K562 (cell line): Measurements from ENCODE around the gene OLFM4. TPM values are rescaled to one million over a fixed set of nuclear protein-coding genes. Genes with fewer than 3 reads are reported as not detected.

Source experiments
- ATAC-seq: fragments of 200-7000 bp; cut with Tn5 transposase; 3 replicates; pipeline ENCODE4 v1.9.1; 2020; ENCODE audit warnings: moderate library complexity
- BruUV-seq: library from RNA; stranded (reverse); fragments of 400-500 nt; replicated peaks from 2 replicates; lab custom pipeline; 2021; lab: Mats Ljungman, UMichigan
- CTCF ChIA-PET: fragments of 300-600 bp; formaldehyde crosslinking; extraction: SDS; loops from one replicate; lab custom pipeline; 2021; ENCODE audit warnings: low intra/inter-chr PET ratio; lab: Yijun Ruan, JAX
- POLR2A ChIA-PET: fragments of 300-600, 350-650 bp; sonication (Branson Sonifier 250); formaldehyde crosslinking; extraction: SDS; loops from one replicate; lab custom pipeline; 2021; ENCODE audit warnings: antibody characterized with exemption, inconsistent platforms; lab: Yijun Ruan, JAX
- DNase-seq, 4 experiments: peaks; one replicate each; pipeline versions ENCODE4 v3.0.0 to v3.0.0-alpha.2; 2011 to 2018; ENCODE audit warnings: low spot score in 3 of 4, mixed read lengths in 3 of 4; ENCODE audit errors: extremely low read depth in 1 of 4
- FAIRE-seq: peaks from 2 replicates; lab custom pipeline; 2011; peaks lifted over from hg19 to GRCh38; lab: Jason Lieb, UNC
- H2AFZ ChIP-seq: 2 replicates; pipeline ENCODE4 v1.6.0; 2011; ENCODE audit warnings: low read depth, low read length, control low read depth, inconsistent platforms
- H3K27ac ChIP-seq: fragments of 200-600 bp; 3 replicates; pipeline ENCODE4 v1.8.0; 2011; ENCODE audit warnings: low read depth, mild to moderate bottlenecking, control low read depth, inconsistent platforms, low read length, moderate library complexity, mixed read lengths; ENCODE audit errors: extremely low read depth
- H3K27me3 ChIP-seq, 2 experiments: fragments of 300-600 bp in 1 of 2; 2 replicates in 1 of 2; 3 replicates in 1 of 2; pipeline versions ENCODE4 v1.6.0 to v1.8.0; 2011; ENCODE audit warnings: inconsistent platforms in 2 of 2, low read length in 2 of 2, mild to moderate bottlenecking in 1 of 2, mixed read lengths in 1 of 2, moderate library complexity in 1 of 2; ENCODE audit not compliant: control insufficient read depth in 2 of 2, insufficient read depth in 2 of 2
- H3K36me3 ChIP-seq: fragments of 300-600 bp; 3 replicates; pipeline ENCODE4 v1.8.0; 2011; ENCODE audit warnings: mild to moderate bottlenecking, low read length, inconsistent platforms; ENCODE audit not compliant: control insufficient read depth, insufficient read depth
- H3K4me1 ChIP-seq, 2 experiments: fragments of 200-600 bp in 1 of 2; replicated peaks in 1 of 2; 2 replicates in 1 of 2; 3 replicates in 1 of 2; pipeline versions ENCODE4 v1.5.1 to v1.8.0; 2011; ENCODE audit warnings: inconsistent platforms in 2 of 2, low read length in 2 of 2, mild to moderate bottlenecking in 1 of 2, mixed read lengths in 1 of 2, moderate library complexity in 1 of 2; ENCODE audit not compliant: control insufficient read depth in 2 of 2, insufficient read depth in 2 of 2
- H3K4me2 ChIP-seq: 2 replicates; pipeline ENCODE4 v1.6.1; 2011; ENCODE audit warnings: low read length, control low read depth, inconsistent platforms, mixed read lengths; ENCODE audit not compliant: insufficient read depth
- H3K4me3 ChIP-seq: fragments of 200-600 bp; sonication (generic), shearing (Covaris generic); 2 replicates; pipeline ENCODE4 v1.5.1; 2016; ENCODE audit warnings: control low read depth, inconsistent platforms
- H3K79me2 ChIP-seq: fragments of 200-600 bp; 3 replicates; pipeline ENCODE4 v1.8.0; 2011; ENCODE audit warnings: low read length, inconsistent platforms; ENCODE audit not compliant: control insufficient read depth, insufficient read depth
- H3K9ac ChIP-seq, 2 experiments: 2 replicates each; pipeline versions ENCODE4 v1.6.0 to v1.6.1; 2011; ENCODE audit warnings: low read depth in 2 of 2, low read length in 2 of 2, control low read depth in 1 of 2, inconsistent platforms in 1 of 2, mild to moderate bottlenecking in 1 of 2, mixed read lengths in 1 of 2; ENCODE audit not compliant: insufficient read depth in 1 of 2
- H3K9me1 ChIP-seq: one replicate; pipeline ENCODE4 v1.6.0; 2011; ENCODE audit warnings: inconsistent platforms, mild to moderate bottlenecking, low read length, moderate library complexity; ENCODE audit not compliant: control insufficient read depth, insufficient read depth
- H3K9me3 ChIP-seq: replicated peaks from 2 replicates; pipeline ENCODE4 v1.5.1; 2011; ENCODE audit warnings: low read depth, low read length, inconsistent platforms; ENCODE audit not compliant: control insufficient read depth, insufficient read depth
- H4K20me1 ChIP-seq: replicated peaks from 2 replicates; pipeline ENCODE4 v1.6.1; 2011; ENCODE audit warnings: low read length, inconsistent platforms, mixed read lengths; ENCODE audit not compliant: control insufficient read depth, insufficient read depth
- BCL6 ChIP-seq: fragments of 250-450 bp; sonication (Bioruptor Pico); IDR thresholded peaks from 2 replicates; pipeline ENCODE4 v1.4.0; 2020
- BDP1 ChIP-seq: IDR thresholded peaks from 3 replicates; pipeline ENCODE4 v1.6.1; 2011; ENCODE audit not compliant: insufficient read length, insufficient read depth
- CBX8 ChIP-seq: fragments of 200-600 bp; sonication (generic); IDR thresholded peaks from 2 replicates; pipeline ENCODE4 v1.6.1; 2012; ENCODE audit warnings: borderline replicate concordance, mixed run types, low read depth, mild to moderate bottlenecking, moderate library complexity, mixed read lengths, low read length, control low read depth, inconsistent platforms; ENCODE audit not compliant: poor library complexity, severe bottlenecking; ENCODE audit errors: extremely low read depth
- ELF1 ChIP-seq: fragments of 200-800 bp; sonication (Bioruptor generic); IDR thresholded peaks from 2 replicates; pipeline ENCODE4 v1.6.1; 2016; ENCODE audit warnings: missing genetic modification characterization, missing compliant biosample characterization
- ERF ChIP-seq: fragments of 450-650 bp; formaldehyde crosslinking; IDR thresholded peaks from 2 replicates; pipeline ENCODE4 v1.4.0; 2020; ENCODE audit warnings: mild to moderate bottlenecking, mixed read lengths
- ILF3 ChIP-seq: fragments of 450-650 bp; IDR thresholded peaks from 2 replicates; pipeline ENCODE4 v1.6.1; 2018; ENCODE audit warnings: antibody characterized with exemption, mild to moderate bottlenecking, moderate library complexity, borderline replicate concordance
- MYC ChIP-seq, 2 experiments: fragments of 250-450 bp in 1 of 2; sonication (Bioruptor Pico) in 1 of 2; IDR thresholded peaks; 2 replicates each; pipeline versions ENCODE4 v1.5.1 to v1.6.1; 2012 to 2021; ENCODE audit warnings: low read depth in 2 of 2, borderline replicate concordance in 1 of 2, improper control_type of control experiment in 1 of 2, low read length in 1 of 2, mild to moderate bottlenecking in 1 of 2, moderate library complexity in 1 of 2
- NCOA4 ChIP-seq: fragments of 450-650 bp; IDR thresholded peaks from 2 replicates; pipeline ENCODE4 v1.6.1; 2018; ENCODE audit warnings: mild to moderate bottlenecking; ENCODE audit not compliant: partially characterized antibody
- NFIC ChIP-seq: fragments of 450-650 bp; IDR thresholded peaks from 2 replicates; pipeline ENCODE4 v1.6.1; 2017; ENCODE audit warnings: mild to moderate bottlenecking, inconsistent platforms
- PML ChIP-seq: IDR thresholded peaks from 2 replicates; pipeline ENCODE4 v1.6.1; 2012; ENCODE audit warnings: low read length, inconsistent platforms
- PTTG1 ChIP-seq: fragments of 450-650 bp; IDR thresholded peaks from 2 replicates; pipeline ENCODE4 v1.6.1; 2016; ENCODE audit warnings: low read depth, mild to moderate bottlenecking, missing genetic modification characterization, missing compliant biosample characterization
- ZNF324 ChIP-seq: fragments of 250-450 bp; sonication (Bioruptor Pico); IDR thresholded peaks from 2 replicates; pipeline ENCODE4 v1.4.0; 2020; ENCODE audit warnings: mild to moderate bottlenecking
- ZNF79 ChIP-seq: fragments of 250-450 bp; sonication (Bioruptor Pico); IDR thresholded peaks from 2 replicates; pipeline ENCODE4 v1.4.0; 2020; ENCODE audit warnings: low read depth, mild to moderate bottlenecking, moderate library complexity
- WGBS: fragments of 100-300 bp; shearing (Covaris generic); methylation state at CpG from one replicate; pipeline ENCODE4 v1.1.6; 2016; ENCODE audit warnings: low coverage, mixed read lengths; ENCODE audit not compliant: insufficient coverage; ENCODE audit errors: missing lambda C conversion rate; 5-methylcytosine and 5-hydroxymethylcytosine counted together
- in situ Hi-C: fragments of 300-500 bp; cut with MboI; formaldehyde crosslinking; loops from 4 replicates; pipeline ENCODE4 v1.15.0; 2018; ENCODE audit warnings: inconsistent platforms, mixed read lengths
- intact Hi-C: fragments of 100-400 bp; cut with micrococcal nuclease; formaldehyde crosslinking; loops from 2 replicates; pipeline ENCODE4 v1.14.2; 2022
- polyA plus RNA-seq, 8 experiments: library from polyadenylated mRNA; depleted of rRNA in 4 of 8; stranded (reverse) in 5 of 8; unstranded in 3 of 8; fragments of >200 nt; fragmentation: Nextera tagmentation in 2 of 8; fragmentation: Illumina TruSeq in 1 of 8; extraction: Ambion mirVana in 2 of 8; extraction: Trizol in 1 of 8; gene quantifications; 2 replicates each; pipeline versions ENCODE4 v1.2.1 to v1.2.3, GENCODE V29; 2011 to 2014; ENCODE audit warnings: inconsistent platforms in 1 of 8, missing spikeins in 1 of 8
- total RNA-seq, 7 experiments: library from RNA; depleted of rRNA in 6 of 7; stranded (reverse); fragments of >200 nt in 6 of 7; fragmentation: Illumina TruSeq in 2 of 7; extraction: Trizol in 2 of 7; gene quantifications; 2 replicates each; pipeline versions ENCODE4 v1.2.1 to v1.2.3, GENCODE V29; 2011 to 2021; ENCODE audit warnings: low replicate concordance in 1 of 7
- TF ChIP-seq, protein P1 (sequence below), 2 experiments: IDR thresholded peaks; 2 replicates each; pipeline ENCODE4 v1.6.1; 2012; ENCODE audit warnings: improper control_type of control experiment in 2 of 2, low read depth in 2 of 2, low read length in 2 of 2, borderline replicate concordance in 1 of 2
- TF ChIP-seq, protein P2 (sequence below), 3 experiments: IDR thresholded peaks in 2 of 3; conservative IDR thresholded peaks in 1 of 3; 2 replicates each; pipeline ENCODE4 v1.5.1; 2011 to 2012; ENCODE audit warnings: low read length in 3 of 3, mild to moderate bottlenecking in 3 of 3, control low read depth in 2 of 3, improper control_type of control experiment in 1 of 3, inconsistent platforms in 1 of 3, low read depth in 1 of 3, mixed read lengths in 1 of 3, moderate library complexity in 1 of 3; ENCODE audit not compliant: insufficient read depth in 2 of 3

Gene OLFM4
- total and polyA plus RNA-seq, 9 of the 15 experiments (the other 6 are each of a cell fraction or from before 2014, with no cell fraction given) = not detected

DNA sequence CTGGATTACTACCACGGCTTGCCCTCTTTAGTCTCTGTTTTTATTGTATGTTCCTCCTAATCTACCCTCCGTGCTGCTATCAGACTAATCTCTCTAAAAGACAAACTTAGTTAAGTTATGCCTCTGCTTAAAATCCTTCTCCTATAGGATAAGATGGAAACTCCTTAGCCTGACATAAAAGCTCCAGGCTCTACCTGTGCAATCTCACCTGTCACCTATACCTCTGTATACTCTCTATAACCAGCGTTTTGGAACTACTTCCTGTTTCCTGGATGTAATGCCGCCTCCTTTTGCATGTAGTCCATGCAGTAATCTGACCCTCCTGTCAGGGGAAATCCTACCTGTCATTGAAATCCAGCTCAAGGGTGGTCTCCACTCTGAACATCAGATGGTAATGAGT is 41.2 kb downstream of the OLFM4 start (continued):
- TF ChIP-seq NCOA4 (no peak), BCL6 (CRISPR knock-in tag) (no peak), ERF (no peak)

DNA sequence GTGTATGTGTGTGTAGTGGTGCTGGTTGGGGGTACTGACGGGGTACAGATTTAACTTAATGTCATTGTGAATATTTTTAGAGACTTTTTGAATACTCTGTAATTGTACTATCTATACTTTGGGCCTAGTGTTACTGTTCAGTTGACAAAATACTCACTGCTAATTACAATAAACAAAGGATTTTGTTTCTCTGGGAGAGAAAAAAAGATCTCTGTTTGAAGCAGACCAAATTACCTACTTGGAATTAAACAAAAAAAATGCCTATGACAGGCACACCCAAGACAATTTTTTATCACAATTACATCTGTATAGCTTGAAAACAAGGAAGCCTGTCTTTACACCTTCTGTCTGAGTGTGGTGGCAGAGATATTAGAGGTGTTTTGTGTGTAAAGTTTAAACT is 45.1 kb downstream of the OLFM4 start:
- no peaks in the 10 kb centered on the region for H3K9me3 ChIP-seq
- intact Hi-C loops = no loop called here
- CTCF ChIA-PET = no interaction called here
- H3K4me2 ChIP-seq = no peak overlapping the region
- H3K36me3 ChIP-seq = no peaks in the 10 kb centered on the region
- no peak overlapping the region for H3K9ac ChIP-seq
- no peak for ATAC-seq
- no peaks in the 10 kb centered on the region for H3K9me1 ChIP-seq
- H4K20me1 ChIP-seq = no peaks in the 10 kb centered on the region
- H3K4me3 ChIP-seq = no peak overlapping the region
- H3K4me1 ChIP-seq = no peaks in the 10 kb centered on the region
- no peak for DNase-seq
- no peaks in the 10 kb centered on the region for H3K27me3 ChIP-seq
- POLR2A ChIA-PET = no interaction called here
- H3K27ac ChIP-seq = no peak overlapping the region
- H2AFZ ChIP-seq = no peak overlapping the region
- WGBS = 0% methylated on average over 1 of the region's 1 CpG
- no peaks in the 10 kb centered on the region for H3K79me2 ChIP-seq
- BruUV-seq = no TSS peak
- FAIRE-seq = no peak
- in situ Hi-C loops = no loop called here
- TF ChIP-seq PML (no peak), NFIC (no peak), ELF1 (tag) (no peak), ILF3 (no peak), BDP1 (no peak), ZNF324 (no peak), MYC (IDR thresholded peaks at IDR 0.05; ENCODE audit: low read depth, low read length) (no peak), MYC (CRISPR knock-in tag; IDR thresholded peaks at IDR 0.05; ENCODE audit: borderline replicate concordance, low read depth) (no peak), ZNF79 (CRISPR knock-in tag) (no peak), PTTG1 (tag) (no peak), CBX8 (no peak)
- TF ChIP-seq, protein P1, sequence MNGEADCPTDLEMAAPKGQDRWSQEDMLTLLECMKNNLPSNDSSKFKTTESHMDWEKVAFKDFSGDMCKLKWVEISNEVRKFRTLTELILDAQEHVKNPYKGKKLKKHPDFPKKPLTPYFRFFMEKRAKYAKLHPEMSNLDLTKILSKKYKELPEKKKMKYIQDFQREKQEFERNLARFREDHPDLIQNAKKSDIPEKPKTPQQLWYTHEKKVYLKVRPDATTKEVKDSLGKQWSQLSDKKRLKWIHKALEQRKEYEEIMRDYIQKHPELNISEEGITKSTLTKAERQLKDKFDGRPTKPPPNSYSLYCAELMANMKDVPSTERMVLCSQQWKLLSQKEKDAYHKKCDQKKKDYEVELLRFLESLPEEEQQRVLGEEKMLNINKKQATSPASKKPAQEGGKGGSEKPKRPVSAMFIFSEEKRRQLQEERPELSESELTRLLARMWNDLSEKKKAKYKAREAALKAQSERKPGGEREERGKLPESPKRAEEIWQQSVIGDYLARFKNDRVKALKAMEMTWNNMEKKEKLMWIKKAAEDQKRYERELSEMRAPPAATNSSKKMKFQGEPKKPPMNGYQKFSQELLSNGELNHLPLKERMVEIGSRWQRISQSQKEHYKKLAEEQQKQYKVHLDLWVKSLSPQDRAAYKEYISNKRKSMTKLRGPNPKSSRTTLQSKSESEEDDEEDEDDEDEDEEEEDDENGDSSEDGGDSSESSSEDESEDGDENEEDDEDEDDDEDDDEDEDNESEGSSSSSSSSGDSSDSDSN (IDR thresholded peaks at IDR 0.05; ENCODE audit: borderline replicate concordance in 1 of 2, low read depth in 2 of 2, low read length in 2 of 2) = no peak
- TF ChIP-seq, protein P2, sequence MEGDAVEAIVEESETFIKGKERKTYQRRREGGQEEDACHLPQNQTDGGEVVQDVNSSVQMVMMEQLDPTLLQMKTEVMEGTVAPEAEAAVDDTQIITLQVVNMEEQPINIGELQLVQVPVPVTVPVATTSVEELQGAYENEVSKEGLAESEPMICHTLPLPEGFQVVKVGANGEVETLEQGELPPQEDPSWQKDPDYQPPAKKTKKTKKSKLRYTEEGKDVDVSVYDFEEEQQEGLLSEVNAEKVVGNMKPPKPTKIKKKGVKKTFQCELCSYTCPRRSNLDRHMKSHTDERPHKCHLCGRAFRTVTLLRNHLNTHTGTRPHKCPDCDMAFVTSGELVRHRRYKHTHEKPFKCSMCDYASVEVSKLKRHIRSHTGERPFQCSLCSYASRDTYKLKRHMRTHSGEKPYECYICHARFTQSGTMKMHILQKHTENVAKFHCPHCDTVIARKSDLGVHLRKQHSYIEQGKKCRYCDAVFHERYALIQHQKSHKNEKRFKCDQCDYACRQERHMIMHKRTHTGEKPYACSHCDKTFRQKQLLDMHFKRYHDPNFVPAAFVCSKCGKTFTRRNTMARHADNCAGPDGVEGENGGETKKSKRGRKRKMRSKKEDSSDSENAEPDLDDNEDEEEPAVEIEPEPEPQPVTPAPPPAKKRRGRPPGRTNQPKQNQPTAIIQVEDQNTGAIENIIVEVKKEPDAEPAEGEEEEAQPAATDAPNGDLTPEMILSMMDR (IDR thresholded peaks at IDR 0.05 in 2 of 3, conservative IDR thresholded peaks at IDR 0.05 in 1 of 3; ENCODE audit: insufficient read depth in 2 of 3, low read depth in 1 of 3, low read length in 3 of 3) = no peak
